GM12878 (cell line): ENCODE measurements around the gene HS6ST1.

Experiments
- DPF2 ChIP-seq: fragments of 450-650 bp; IDR thresholded peaks from 2 replicates; pipeline ENCODE4 v1.6.1; 2017; ENCODE audit warnings: mild to moderate bottlenecking
- POLR2AphosphoS5 ChIP-seq: IDR thresholded peaks from 2 replicates; pipeline ENCODE4 v1.6.1; 2011; ENCODE audit warnings: mild to moderate bottlenecking, low read length, inconsistent platforms
- RB1 ChIP-seq: fragments of 450-650 bp; formaldehyde crosslinking; IDR thresholded peaks from 2 replicates; pipeline ENCODE4 v1.6.1; 2017; ENCODE audit warnings: mild to moderate bottlenecking, borderline replicate concordance
- TAF1 ChIP-seq: IDR thresholded peaks from 2 replicates; pipeline ENCODE4 v1.6.1; 2011; ENCODE audit warnings: mild to moderate bottlenecking, low read depth, low read length, borderline replicate concordance
- TCF12 ChIP-seq: IDR thresholded peaks from 2 replicates; pipeline ENCODE4 v1.6.1; 2011; ENCODE audit warnings: low read depth, mild to moderate bottlenecking, low read length
- TF ChIP-seq, protein P1 (sequence below), 3 experiments: IDR thresholded peaks in 2 of 3; conservative IDR thresholded peaks in 1 of 3; 2 replicates each; pipeline ENCODE4 v1.5.1; 2011; ENCODE audit warnings: low read depth in 3 of 3, low read length in 3 of 3, mild to moderate bottlenecking in 3 of 3, control low read depth in 2 of 3, moderate library complexity in 2 of 3, inconsistent platforms in 1 of 3, mixed read lengths in 1 of 3; ENCODE audit not compliant: control insufficient read depth in 2 of 3, insufficient read depth in 1 of 3; ENCODE audit errors: extremely low read depth in 1 of 3
- TF ChIP-seq, protein P2 (sequence below): IDR thresholded peaks from 2 replicates; pipeline ENCODE4 v1.6.1; 2012; ENCODE audit warnings: low read length, inconsistent platforms
- TF ChIP-seq, protein P3 (sequence below): IDR thresholded peaks from 2 replicates; pipeline ENCODE4 v1.6.1; 2011; ENCODE audit warnings: mild to moderate bottlenecking, low read depth, low read length, moderate library complexity; ENCODE audit not compliant: insufficient replicate concordance
- TF ChIP-seq, protein P4 (sequence below): IDR thresholded peaks from 2 replicates; pipeline ENCODE4 v1.6.1; 2011; ENCODE audit warnings: low read depth, low read length, improper control_type of control experiment, borderline replicate concordance

DNA sequence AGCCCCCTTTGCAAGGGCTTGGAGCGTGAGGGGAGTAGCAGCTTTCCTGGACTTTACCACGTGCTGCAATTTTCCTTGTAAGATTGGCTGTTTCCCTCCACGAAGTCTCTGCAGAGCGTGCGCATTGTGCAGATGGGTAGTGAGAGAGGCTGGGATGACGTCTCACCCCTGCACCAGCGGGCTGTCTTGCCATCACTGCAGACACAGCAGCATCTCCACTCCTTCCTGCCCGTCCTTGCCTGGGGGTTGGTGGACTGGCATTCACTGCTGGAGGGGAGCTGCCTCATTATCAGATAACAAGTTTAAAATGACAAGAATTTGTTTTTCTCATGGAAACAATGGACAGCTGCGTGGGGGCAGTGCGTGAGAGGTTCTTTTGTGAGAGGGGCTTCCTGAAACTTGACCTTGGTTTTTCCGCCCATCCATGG is 45.3 kb upstream of the HS6ST1 start:
- TF ChIP-seq POLR2AphosphoS5 (no peak), DPF2 (no peak), TCF12 (no peak), RB1 (no peak), TAF1 (no peak)
- TF ChIP-seq, protein P1, sequence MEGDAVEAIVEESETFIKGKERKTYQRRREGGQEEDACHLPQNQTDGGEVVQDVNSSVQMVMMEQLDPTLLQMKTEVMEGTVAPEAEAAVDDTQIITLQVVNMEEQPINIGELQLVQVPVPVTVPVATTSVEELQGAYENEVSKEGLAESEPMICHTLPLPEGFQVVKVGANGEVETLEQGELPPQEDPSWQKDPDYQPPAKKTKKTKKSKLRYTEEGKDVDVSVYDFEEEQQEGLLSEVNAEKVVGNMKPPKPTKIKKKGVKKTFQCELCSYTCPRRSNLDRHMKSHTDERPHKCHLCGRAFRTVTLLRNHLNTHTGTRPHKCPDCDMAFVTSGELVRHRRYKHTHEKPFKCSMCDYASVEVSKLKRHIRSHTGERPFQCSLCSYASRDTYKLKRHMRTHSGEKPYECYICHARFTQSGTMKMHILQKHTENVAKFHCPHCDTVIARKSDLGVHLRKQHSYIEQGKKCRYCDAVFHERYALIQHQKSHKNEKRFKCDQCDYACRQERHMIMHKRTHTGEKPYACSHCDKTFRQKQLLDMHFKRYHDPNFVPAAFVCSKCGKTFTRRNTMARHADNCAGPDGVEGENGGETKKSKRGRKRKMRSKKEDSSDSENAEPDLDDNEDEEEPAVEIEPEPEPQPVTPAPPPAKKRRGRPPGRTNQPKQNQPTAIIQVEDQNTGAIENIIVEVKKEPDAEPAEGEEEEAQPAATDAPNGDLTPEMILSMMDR (IDR thresholded peaks at IDR 0.05 in 2 of 3, conservative IDR thresholded peaks at IDR 0.05 in 1 of 3; ENCODE audit: control insufficient read depth in 2 of 3, extremely low read depth in 1 of 3, insufficient read depth in 1 of 3, low read depth in 3 of 3, low read length in 3 of 3), result no peak
- TF ChIP-seq, protein P2, sequence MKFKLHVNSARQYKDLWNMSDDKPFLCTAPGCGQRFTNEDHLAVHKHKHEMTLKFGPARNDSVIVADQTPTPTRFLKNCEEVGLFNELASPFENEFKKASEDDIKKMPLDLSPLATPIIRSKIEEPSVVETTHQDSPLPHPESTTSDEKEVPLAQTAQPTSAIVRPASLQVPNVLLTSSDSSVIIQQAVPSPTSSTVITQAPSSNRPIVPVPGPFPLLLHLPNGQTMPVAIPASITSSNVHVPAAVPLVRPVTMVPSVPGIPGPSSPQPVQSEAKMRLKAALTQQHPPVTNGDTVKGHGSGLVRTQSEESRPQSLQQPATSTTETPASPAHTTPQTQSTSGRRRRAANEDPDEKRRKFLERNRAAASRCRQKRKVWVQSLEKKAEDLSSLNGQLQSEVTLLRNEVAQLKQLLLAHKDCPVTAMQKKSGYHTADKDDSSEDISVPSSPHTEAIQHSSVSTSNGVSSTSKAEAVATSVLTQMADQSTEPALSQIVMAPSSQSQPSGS, result no peak
- TF ChIP-seq, protein P3, sequence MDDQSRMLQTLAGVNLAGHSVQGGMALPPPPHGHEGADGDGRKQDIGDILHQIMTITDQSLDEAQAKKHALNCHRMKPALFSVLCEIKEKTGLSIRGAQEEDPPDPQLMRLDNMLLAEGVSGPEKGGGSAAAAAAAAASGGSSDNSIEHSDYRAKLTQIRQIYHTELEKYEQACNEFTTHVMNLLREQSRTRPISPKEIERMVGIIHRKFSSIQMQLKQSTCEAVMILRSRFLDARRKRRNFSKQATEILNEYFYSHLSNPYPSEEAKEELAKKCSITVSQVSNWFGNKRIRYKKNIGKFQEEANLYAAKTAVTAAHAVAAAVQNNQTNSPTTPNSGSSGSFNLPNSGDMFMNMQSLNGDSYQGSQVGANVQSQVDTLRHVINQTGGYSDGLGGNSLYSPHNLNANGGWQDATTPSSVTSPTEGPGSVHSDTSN, result no peak
- TF ChIP-seq, protein P4, sequence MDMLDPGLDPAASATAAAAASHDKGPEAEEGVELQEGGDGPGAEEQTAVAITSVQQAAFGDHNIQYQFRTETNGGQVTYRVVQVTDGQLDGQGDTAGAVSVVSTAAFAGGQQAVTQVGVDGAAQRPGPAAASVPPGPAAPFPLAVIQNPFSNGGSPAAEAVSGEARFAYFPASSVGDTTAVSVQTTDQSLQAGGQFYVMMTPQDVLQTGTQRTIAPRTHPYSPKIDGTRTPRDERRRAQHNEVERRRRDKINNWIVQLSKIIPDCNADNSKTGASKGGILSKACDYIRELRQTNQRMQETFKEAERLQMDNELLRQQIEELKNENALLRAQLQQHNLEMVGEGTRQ, result no peak
